Measurements from ENCODE around the gene DENND10.
"Not testable (repeated sequence)": the region's sequence is repeated elsewhere in the genome, so short reads cannot be mapped to it uniquely, and the experiment has no call there.

The DENND10 gene

GRCh38 chr10:119138346-119139306 is 34.7 kb downstream of the DENND10 start:
- Histone ChIP-seq H3K36me3 (ENCODE audit: control insufficient read depth, insufficient read depth, low read length) (peaks cover 8% of the 10 kb centered on the region), H3K4me3 (ENCODE audit: low read depth, low read length) (no peak overlapping the region), H3K4me1 (ENCODE audit: control insufficient read depth, insufficient read depth, low read length) (no peaks in the 10 kb centered on the region), H3K9me3 (ENCODE audit: control insufficient read depth, insufficient read depth, low read length) (no peaks in the 10 kb centered on the region), H3K9ac (ENCODE audit: low read depth, low read length) (no peak overlapping the region), H3K27me3 (ENCODE audit: control insufficient read depth, insufficient read depth, low read length) (no peaks in the 10 kb centered on the region)

GRCh38 chr10:119139464-119140067 is 35.7 kb downstream of the DENND10 start:
- H3K27me3 ChIP-seq (ENCODE audit: control insufficient read depth, insufficient read depth, low read length) = no peaks in the 10 kb centered on the region
- H3K4me1 ChIP-seq (ENCODE audit: control insufficient read depth, insufficient read depth, low read length) = no peaks in the 10 kb centered on the region
- no peak overlapping the region for H3K4me3 ChIP-seq (ENCODE audit: low read depth, low read length)
- no peak overlapping the region for H3K9ac ChIP-seq (ENCODE audit: low read depth, low read length)
- H3K36me3 ChIP-seq (ENCODE audit: control insufficient read depth, insufficient read depth, low read length) = peaks cover 5% of the 10 kb centered on the region
- no peaks in the 10 kb centered on the region for H3K9me3 ChIP-seq (ENCODE audit: control insufficient read depth, insufficient read depth, low read length)

GRCh38 chr10:119140603-119141245 is 36.8 kb downstream of the DENND10 start:
- H3K4me3 ChIP-seq (ENCODE audit: low read depth, low read length) = no peak overlapping the region
- peaks cover 8% of the 10 kb centered on the region for H3K36me3 ChIP-seq (ENCODE audit: control insufficient read depth, insufficient read depth, low read length)
- no peaks in the 10 kb centered on the region for H3K4me1 ChIP-seq (ENCODE audit: control insufficient read depth, insufficient read depth, low read length)
- H3K9ac ChIP-seq (ENCODE audit: low read depth, low read length) = no peak overlapping the region
- no peaks in the 10 kb centered on the region for H3K27me3 ChIP-seq (ENCODE audit: control insufficient read depth, insufficient read depth, low read length)
- H3K9me3 ChIP-seq (ENCODE audit: control insufficient read depth, insufficient read depth, low read length) = no peaks in the 10 kb centered on the region

GRCh38 chr10:119143657-119144056 is 39.7 kb downstream of the DENND10 start:
- Histone ChIP-seq H3K9me3 (ENCODE audit: control insufficient read depth, insufficient read depth, low read length) (no peaks in the 10 kb centered on the region), H3K27me3 (ENCODE audit: control insufficient read depth, insufficient read depth, low read length) (no peaks in the 10 kb centered on the region), H3K9ac (ENCODE audit: low read depth, low read length) (no peak overlapping the region), H3K4me1 (ENCODE audit: control insufficient read depth, insufficient read depth, low read length) (no peaks in the 10 kb centered on the region), H3K4me3 (ENCODE audit: low read depth, low read length) (no peak overlapping the region), H3K36me3 (ENCODE audit: control insufficient read depth, insufficient read depth, low read length) (peaks cover 12% of the 10 kb centered on the region)

- H3K4me1 ChIP-seq (ENCODE audit: control insufficient read depth, insufficient read depth, low read length) = no peaks in the 10 kb centered on the region
- no peaks in the 10 kb centered on the region for H3K27me3 ChIP-seq (ENCODE audit: control insufficient read depth, insufficient read depth, low read length)
- no peak overlapping the region for H3K9ac ChIP-seq (ENCODE audit: low read depth, low read length)
- peaks cover 13% of the 10 kb centered on the region for H3K36me3 ChIP-seq (ENCODE audit: control insufficient read depth, insufficient read depth, low read length)
- H3K9me3 ChIP-seq (ENCODE audit: control insufficient read depth, insufficient read depth, low read length) = no peaks in the 10 kb centered on the region
- H3K4me3 ChIP-seq (ENCODE audit: low read depth, low read length) = no peak overlapping the region
These were observed 45.2 kb downstream of the DENND10 start for GRCh38 chr10:119149157-119149556.

- Histone ChIP-seq H3K27me3 (ENCODE audit: control insufficient read depth, insufficient read depth, low read length) (no peaks in the 10 kb centered on the region), H3K9me3 (ENCODE audit: control insufficient read depth, insufficient read depth, low read length) (no peaks in the 10 kb centered on the region), H3K36me3 (ENCODE audit: control insufficient read depth, insufficient read depth, low read length) (peaks cover 13% of the 10 kb centered on the region), H3K4me3 (ENCODE audit: low read depth, low read length) (no peak overlapping the region), H3K9ac (ENCODE audit: low read depth, low read length) (no peak overlapping the region), H3K4me1 (ENCODE audit: control insufficient read depth, insufficient read depth, low read length) (no peaks in the 10 kb centered on the region)
These were observed 45.8 kb downstream of the DENND10 start for GRCh38 chr10:119149729-119150128.

GRCh38 chr10:119151601-119152000 is 47.7 kb downstream of the DENND10 start:
- H3K9me3 ChIP-seq (ENCODE audit: control insufficient read depth, insufficient read depth, low read length); H3K4me1 ChIP-seq (ENCODE audit: control insufficient read depth, insufficient read depth, low read length); H3K9ac ChIP-seq (ENCODE audit: low read depth, low read length); H3K4me3 ChIP-seq (ENCODE audit: low read depth, low read length); H3K36me3 ChIP-seq (ENCODE audit: control insufficient read depth, insufficient read depth, low read length); H3K27me3 ChIP-seq (ENCODE audit: control insufficient read depth, insufficient read depth, low read length): not testable (repeated sequence)

- Histone ChIP-seq H3K9me3 (ENCODE audit: control insufficient read depth, insufficient read depth, low read length) (no peaks in the 10 kb centered on the region), H3K4me1 (ENCODE audit: control insufficient read depth, insufficient read depth, low read length) (no peaks in the 10 kb centered on the region), H3K27me3 (ENCODE audit: control insufficient read depth, insufficient read depth, low read length) (no peaks in the 10 kb centered on the region), H3K4me3 (ENCODE audit: low read depth, low read length) (no peak overlapping the region), H3K36me3 (ENCODE audit: control insufficient read depth, insufficient read depth, low read length) (peaks cover 3% of the 10 kb centered on the region), H3K9ac (ENCODE audit: low read depth, low read length) (no peak overlapping the region)
These were observed 49.1 kb downstream of the DENND10 start for GRCh38 chr10:119153041-119153440.

- no peak overlapping the region for H3K4me3 ChIP-seq (ENCODE audit: low read depth, low read length)
- H3K27me3 ChIP-seq (ENCODE audit: control insufficient read depth, insufficient read depth, low read length) = no peaks in the 10 kb centered on the region
- peaks cover 5% of the 10 kb centered on the region for H3K36me3 ChIP-seq (ENCODE audit: control insufficient read depth, insufficient read depth, low read length)
- no peak overlapping the region for H3K9ac ChIP-seq (ENCODE audit: low read depth, low read length)
- no peaks in the 10 kb centered on the region for H3K4me1 ChIP-seq (ENCODE audit: control insufficient read depth, insufficient read depth, low read length)
- no peaks in the 10 kb centered on the region for H3K9me3 ChIP-seq (ENCODE audit: control insufficient read depth, insufficient read depth, low read length)
These were observed 49.7 kb downstream of the DENND10 start for GRCh38 chr10:119153661-119154060.

- Histone ChIP-seq H3K4me1 (ENCODE audit: control insufficient read depth, insufficient read depth, low read length) (peaks cover 1% of the 10 kb centered on the region), H3K9me3 (ENCODE audit: control insufficient read depth, insufficient read depth, low read length) (no peaks in the 10 kb centered on the region), H3K36me3 (ENCODE audit: control insufficient read depth, insufficient read depth, low read length) (peaks cover 2% of the 10 kb centered on the region), H3K9ac (ENCODE audit: low read depth, low read length) (no peak overlapping the region), H3K4me3 (ENCODE audit: low read depth, low read length) (no peak overlapping the region), H3K27me3 (ENCODE audit: control insufficient read depth, insufficient read depth, low read length) (peaks cover under 1% of the 10 kb centered on the region)
These were observed 55.4 kb downstream of the DENND10 start for GRCh38 chr10:119159332-119159731.

GRCh38 chr10:119161680-119162451 is 58.0 kb downstream of the DENND10 start:
- H3K4me1 ChIP-seq (ENCODE audit: control insufficient read depth, insufficient read depth, low read length) = peaks cover 5% of the 10 kb centered on the region

More at GRCh38 chr10:119161680-119162451, 58.0 kb downstream of the DENND10 start:
- Histone ChIP-seq H3K27me3 (ENCODE audit: control insufficient read depth, insufficient read depth, low read length) (peaks cover 2% of the 10 kb centered on the region), H3K36me3 (ENCODE audit: control insufficient read depth, insufficient read depth, low read length) (peaks cover 2% of the 10 kb centered on the region), H3K9me3 (ENCODE audit: control insufficient read depth, insufficient read depth, low read length) (no peaks in the 10 kb centered on the region), H3K9ac (ENCODE audit: low read depth, low read length) (no peak overlapping the region), H3K4me3 (ENCODE audit: low read depth, low read length) (no peak overlapping the region)
